GM21381 (cell line): ENCODE results near the gene EPHA10.
"Not testable (repeated sequence)": the region's sequence is repeated elsewhere in the genome, so short reads cannot be mapped to it uniquely, and the experiment has no call there.

ENCODE experiments used
- ATAC-seq: cut with Tn5 transposase; IDR thresholded peaks from one replicate; pipeline ENCODE4 v1.9.1; 2021; ENCODE audit warnings: mild to moderate bottlenecking, moderate library complexity; ENCODE audit not compliant: unreplicated experiment

The EPHA10 gene

DNA sequence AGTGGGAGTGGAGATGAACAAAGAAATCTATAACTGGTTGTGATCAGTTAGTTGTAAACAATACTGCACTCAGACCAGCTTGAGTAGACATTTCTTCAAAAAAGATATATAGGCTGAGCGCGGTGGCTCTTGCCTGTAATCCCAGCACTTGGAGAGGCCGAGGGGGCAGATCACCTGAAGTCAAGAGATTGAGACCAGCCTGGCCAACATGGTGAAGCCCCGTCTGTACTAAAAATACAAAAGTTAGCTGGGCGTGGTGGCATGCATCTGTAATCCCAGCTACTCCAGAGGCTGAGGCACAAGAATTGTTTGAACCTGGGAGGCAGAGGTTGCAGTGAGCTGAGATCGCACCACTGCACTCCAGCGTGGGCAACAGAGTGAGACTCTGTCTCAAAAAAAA lies 26.9 kb downstream of the EPHA10 start:
- not testable (repeated sequence) for ATAC-seq

DNA sequence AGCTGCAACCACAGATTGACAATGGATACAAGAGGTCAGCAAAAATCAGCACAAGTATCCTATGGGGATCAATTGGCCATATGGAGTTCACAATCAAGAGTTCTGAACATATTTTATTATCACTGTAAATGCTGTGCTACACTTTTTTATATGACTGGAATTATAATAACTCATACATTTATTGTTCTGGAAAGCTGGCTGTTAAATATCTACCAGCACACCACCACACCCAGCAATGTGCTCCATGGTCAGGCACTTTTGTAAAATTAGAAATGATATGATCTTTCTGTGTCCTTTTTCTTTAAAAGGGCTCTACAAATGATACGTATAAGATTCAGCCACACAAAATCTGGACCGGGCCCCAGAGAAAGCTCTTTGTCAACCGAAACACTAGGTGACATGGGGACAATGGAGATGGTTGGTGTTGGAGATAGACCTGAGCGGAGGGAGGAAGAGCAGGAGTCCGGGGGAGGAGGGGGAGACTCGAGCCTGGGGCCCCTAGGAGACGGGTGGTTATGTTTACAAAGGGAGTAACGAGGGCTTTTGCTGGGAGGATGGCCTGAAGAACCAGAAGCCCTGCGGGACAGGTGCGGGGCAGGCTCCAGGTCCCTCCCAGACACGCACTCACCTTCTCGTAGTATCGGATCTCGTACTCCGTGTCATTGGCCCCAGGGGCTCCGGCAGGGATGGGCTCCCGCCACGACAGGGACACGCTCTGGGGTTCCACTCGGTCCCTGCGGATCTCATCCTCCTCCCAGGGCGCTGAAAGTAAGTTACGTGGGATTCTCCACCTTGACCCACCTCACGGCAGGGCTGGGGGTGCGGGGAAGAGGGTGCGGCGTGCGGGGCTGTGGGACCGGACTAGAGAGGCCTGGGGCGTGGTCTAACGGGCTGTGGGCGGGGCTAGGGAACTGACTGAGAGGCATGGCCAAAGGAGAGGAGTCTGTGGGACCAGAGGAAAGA lies 30.0 kb downstream of the EPHA10 start:
- ATAC-seq: no peak

DNA sequence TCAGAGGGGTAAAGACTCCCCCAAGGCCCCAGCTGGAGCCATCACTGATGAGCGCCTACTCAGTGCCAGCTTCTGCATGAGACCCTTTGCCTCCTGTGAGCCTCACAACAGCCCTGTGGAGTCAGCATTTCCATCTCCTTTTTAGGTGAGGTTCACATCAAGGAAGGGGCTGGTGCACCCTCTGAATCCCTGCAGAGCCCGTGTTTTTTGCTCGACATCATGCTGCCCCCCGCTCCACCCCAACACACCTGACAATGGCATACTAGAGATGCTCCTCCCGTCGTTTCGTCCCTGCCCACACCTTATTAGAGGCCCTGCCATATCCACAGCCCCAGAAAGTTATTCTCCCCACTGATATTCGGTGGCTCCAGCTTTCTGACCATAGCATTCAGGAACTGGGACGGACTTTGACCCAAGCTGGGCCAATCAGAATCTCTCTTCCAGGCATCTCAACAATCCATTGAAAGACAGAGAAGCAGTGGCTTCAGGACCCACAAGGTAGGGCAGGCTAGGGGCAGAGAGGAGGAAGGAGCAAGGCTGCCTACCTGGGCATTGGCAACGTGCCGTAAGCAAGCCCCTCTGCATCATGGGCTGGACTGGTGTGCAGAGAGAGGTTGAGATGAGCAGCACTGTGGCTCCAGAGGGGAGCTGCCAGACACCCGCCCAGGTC lies 32.7 kb downstream of the EPHA10 start:
- ATAC-seq: no peak

DNA sequence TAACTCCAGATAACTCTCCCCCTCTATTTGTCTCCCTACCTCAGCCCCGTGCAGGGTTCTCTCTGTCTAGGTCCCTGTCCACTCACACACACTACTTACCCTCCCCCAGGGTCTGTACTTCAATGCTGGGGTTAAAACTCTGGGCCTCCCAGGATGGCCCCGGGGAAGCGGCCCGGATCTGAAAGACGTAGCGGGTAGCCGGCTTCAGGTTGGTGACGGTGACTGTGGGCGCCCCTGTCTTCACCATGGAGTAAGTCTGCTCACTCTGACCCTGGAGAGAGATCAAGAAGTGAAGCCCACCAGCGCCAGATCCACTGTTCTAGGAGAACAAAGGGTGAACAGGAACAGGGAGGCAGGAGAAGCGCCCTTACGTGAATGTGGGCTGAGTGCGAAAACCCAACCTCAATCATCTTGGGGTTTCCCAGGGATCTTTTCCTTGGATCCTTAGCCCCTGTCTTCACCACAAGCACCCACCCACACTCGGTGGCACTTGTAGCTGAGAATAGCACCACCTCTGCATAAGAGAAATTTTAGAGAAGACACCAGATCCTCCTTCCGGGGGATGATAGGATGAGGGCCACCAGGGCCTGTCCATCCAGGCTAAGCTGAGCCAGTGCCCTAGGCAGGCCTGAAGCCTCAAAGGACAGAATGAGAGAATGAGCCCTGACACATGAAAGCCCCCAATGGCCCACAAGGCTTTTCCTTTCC lies 33.5 kb downstream of the EPHA10 start:
- no peak for ATAC-seq

DNA sequence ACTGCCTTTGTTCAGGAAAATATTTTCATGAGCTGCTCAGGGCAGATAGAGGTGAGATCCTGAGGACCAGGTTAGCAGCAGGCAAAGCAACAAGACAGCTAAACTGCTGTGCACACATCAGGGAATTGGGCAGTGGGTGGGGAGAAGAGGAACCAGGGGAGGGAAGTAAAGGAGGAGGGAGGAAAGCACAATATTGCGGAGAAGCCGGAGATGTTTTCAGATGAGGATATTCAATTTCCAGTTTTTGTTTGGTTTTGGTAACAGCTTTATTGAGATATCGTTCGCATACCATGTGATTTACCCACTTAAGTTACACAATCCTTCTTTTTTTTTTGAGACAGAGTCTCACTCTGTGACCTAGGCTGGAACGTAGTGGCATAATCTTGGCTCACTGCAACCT lies 34.5 kb downstream of the EPHA10 start:
- ATAC-seq: no peak

DNA sequence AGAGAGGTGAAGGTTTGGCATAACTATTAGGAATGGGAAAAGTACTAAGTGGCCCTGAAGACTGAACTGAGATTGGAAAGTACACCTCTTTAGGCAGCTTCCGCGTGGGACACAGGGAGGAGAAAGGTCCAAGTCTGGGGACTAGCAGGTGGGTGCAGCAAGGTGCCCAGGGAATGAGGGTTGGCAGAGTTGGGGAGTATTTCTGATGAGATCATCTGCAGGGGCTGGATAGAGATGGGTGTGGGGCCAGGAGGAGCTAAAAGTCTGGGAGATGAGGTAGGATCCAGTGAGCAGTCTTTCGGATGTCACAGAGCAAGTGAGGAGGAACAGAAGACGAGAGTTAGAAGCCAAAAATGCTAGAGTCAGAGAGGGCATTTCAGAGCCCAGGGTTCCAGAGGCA lies 36.5 kb downstream of the EPHA10 start:
- ATAC-seq: no peak

DNA sequence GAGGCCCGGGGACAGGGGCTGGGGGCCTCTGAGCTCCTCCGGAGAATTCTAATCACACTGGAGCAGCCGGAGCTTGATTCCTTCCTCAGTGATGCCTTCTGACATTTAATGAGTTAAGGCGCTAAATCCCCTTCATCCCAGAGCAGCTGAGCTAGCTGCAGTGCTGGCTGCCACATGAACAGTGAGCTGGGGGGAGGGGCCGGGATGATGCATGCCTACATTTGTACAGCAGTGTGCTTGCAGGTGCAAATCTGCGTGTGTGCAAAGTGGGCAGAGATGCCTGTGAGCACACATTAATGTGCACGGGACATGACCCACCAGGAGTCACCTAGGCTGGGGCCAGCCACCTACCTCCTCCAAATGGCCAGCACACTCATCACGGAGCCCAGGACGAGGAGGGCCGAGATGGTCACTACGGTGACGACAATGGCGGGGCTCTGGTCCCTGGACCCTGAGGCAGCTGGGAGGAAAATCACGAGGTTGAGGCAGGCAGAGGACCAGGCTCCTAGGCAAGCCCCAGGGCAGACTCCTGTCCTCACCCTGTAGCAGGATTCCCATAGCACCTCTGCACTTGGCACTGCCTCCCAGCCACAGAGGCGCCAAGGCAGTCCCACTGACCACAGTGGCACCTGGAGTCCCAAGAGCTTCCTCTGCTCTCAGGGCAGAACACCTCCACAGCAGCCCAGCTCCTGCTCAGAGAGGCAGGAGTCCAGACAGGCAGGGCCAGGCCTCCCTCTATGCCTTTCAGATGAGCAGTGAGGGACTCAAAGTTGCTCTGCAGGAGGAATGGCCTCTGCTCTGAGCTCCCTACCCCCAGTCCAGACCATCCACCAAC lies 38.0 kb downstream of the EPHA10 start:
- no peak for ATAC-seq

DNA sequence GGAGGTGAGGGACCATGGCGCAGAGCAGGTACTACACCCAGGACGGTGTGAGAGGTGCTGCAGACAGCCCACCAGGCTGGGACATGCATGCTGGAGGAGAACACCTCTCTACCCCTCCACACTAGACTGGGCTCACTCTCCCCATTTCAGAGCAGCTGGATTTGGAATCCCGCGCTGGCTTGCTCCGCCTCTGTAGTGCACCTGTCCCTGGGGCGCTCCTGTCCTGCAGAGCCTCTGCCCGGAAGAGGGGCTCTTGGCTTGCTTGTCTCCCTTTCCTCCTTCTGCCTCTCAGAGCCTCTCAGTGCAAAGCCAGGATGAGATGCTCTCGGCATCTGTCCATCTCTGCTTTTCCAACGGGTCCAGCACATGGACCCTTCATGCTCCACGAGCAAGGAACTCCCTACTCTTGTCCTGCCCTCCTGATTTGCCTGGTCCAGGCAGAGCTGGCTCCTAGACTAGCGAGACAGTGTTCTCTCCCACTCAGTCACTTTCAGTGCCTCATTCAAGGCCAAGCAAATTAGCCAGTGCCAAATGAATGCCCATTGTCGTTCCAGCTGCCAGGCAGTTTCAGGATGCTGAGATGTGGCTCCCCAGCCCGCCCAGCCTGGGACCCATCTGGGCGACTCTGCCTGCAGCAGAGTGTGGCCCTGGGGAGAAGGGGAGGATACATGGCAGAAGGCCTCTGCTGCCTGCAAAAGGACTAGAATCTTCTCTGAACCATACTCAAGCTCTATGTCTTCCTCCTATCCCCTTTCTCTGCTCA lies 38.9 kb downstream of the EPHA10 start:
- ATAC-seq: no peak

DNA sequence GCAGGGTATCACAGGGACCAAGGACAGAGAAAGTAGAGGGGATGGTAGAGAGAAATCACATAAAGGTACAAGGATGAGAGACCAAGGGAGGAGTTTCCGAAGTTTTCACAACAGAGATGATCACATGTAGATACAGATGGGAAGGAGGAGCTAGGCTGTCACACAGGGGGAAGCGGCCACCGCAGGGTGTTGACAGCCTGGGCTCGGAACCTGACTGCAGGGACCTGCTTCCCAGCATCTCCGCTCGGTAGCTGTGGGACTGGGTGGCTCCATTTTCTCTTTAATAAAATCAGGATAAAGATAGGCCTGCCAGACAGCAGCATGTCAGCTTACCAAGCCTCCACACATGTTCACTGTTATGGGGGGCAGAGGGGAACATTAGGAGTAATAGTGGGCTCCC lies 40.3 kb downstream of the EPHA10 start:
- no peak for ATAC-seq

DNA sequence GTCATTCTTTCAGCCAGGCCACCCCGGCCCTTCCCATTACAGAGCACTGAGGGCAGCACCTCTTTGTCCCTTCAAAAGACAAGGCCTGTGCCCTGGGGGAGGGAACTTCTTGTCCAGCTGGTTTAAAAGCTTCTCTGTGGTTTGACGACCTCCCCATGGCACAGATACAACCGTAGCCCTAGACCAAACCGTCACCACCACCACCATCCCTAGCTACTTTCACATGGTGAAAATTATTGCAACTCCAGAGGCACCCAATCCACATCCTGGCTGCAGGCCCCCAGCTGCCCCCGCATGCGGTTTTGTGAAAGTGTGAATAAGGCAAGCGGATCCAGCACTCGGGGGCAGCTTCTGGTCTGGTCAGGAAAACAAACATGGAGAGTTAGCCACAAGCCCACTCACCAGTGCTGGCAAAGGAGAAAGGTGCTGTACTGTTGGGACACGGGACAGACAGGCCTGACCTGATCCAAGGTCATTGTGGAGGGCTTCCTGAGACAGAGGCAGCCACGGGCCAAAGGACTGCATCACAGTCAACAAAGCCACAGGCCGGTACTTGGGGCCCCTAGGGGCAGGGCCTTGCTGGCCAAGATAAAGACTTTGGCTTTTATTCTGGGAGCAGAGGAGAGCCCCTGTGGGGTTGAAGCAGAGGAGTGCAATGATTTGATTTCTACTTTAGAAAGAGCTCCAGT lies 41.4 kb downstream of the EPHA10 start:
- ATAC-seq: no peak

DNA sequence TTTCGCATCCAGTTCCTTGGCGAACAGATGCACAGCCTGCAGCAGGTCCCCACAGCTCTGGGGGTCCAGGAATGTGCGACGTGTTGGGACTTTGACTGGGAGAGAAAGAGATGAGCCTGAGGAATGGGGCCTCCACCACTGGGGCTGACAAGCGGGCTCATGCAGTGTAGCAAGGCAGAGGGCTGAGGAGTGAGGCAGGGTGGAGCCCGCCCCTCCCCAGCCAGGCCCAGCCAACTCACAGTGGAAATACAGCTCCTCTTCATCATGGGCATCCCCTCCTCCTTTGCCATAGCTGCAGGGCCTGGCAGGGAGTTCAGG lies 41.9 kb downstream of the EPHA10 start:
- no peak for ATAC-seq

DNA sequence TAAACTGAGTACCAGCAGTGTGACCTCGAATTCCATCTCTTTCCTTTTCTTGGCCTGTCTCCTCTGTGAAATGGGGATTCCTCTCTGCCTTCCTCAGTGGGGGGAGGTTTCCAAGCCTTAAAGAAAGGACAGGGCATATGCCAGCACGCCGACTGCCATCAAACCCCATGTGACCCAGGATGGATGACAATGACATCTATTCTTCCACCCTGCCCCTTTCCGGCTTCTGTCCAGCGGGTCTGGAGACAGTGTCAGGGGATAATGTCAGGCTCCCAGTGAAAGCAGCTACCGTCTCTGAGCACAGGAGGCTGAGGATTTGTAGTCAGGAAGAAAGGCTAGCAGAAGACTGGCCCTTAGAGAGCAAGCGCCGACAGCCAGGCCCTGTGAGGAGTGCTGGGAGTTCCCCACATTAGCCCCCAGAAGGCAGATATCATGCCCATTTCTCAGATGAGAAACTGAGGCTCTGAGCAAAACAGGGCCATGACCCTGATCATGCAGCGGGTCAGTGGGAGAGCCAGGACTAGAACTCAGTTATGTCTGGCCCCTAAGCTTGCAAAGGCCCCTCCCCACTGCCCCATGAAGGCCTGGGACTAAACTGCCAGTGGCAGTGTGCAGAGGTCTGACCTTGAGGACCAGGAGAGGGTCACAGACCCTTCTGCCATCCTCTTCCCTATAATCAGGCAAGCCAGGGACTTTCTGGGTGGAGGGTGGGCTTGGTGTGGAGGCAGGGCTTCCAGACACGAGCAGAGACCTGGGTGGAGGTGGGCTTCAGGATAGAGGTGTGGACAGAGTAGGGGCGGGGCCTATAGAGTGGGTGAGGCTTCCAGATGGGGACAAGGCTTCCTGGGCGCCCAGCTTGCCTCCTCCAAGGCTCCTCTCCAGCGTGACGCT lies 42.5 kb downstream of the EPHA10 start:
- ATAC-seq: no peak

DNA sequence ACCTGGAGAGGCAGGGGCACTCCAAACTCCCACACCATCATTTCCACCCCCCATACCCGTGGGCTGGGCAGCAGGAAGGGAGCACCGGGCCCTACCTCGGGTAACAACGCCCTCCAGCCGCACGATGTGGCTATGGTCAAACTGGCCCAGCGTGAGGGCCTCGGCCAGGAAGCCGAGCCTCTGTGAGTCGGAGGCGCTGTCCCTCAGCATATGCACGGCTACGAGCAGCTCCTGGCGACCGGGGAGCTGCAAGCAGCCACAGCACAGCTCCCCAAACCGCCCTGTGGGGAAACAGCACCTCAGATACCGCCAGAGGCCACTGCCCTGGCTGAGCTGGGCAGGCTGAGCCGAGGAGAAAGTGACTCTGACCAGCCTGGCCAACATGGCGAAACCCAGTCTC lies 43.4 kb downstream of the EPHA10 start:
- ATAC-seq: no peak

DNA sequence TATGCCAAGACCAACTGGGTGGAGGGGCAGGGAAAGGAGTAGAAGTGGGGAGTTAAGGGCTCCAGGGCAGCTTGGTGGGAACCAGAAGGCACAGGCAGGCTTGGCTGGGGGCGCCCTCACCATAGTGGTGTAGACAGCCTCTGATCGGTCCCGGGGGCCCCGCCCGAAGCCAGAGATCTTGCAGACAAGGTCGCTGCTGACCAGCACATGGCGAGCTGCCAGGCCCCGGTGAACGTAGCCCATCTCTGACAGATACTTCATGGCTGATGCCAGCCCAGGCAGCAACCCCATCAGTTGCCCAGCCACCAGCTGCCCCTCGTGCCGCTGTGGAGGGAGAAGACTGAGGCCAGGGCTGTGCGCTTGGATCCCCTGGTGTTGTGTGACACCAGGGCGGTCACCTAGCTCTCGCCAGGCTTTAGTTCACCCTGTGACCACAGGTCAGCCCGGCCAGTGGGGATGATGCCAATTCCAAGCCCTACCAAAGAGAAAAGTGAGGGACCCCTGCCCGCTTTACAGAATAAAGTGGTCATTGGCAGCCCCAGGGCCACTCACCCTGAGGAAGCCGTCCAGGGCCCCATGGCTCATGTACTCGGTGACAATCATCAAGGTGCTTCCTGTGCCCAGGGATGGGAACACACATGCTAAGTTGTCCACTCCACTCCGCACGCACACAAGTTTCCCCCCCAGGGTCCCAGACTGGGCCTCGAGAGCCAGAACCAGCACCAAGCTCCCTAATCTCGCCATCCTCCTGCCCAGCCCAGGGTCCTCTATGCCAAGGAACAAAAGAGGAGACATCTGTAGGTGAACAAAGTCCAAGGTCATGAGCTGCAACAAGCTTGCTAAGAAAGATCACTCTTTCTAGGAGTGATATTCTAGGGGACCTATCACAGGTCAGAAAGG lies 44.4 kb downstream of the EPHA10 start:
- no peak for ATAC-seq

DNA sequence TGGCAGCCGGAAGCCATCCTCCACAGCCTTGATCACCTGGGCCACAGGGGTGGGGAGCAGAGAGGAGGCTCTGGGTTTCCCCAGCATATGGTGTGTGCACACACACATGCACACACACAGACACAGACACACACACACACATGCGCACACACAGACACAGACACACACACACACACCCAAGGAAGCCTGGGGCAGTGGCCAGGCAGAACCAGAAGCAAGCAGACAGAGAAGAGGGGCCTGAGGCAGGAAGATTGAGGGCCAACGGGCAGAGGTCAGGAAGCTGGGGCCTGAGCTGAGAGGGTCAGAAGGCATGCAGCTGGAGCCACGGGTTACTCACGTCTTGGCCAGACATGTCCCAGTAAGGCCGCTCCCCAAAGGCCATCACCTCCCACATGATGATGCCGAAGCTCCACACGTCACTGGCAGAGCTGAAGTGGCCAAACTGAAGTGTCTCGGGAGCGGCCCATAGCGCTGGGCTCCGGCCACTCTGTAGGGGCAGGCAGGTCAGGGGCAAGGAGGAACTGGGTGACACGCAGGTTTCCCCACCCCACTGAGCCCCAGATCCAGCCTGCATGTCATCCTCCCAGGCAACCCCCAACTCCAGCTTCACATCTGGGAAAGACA lies 45.2 kb downstream of the EPHA10 start:
- no peak for ATAC-seq

DNA sequence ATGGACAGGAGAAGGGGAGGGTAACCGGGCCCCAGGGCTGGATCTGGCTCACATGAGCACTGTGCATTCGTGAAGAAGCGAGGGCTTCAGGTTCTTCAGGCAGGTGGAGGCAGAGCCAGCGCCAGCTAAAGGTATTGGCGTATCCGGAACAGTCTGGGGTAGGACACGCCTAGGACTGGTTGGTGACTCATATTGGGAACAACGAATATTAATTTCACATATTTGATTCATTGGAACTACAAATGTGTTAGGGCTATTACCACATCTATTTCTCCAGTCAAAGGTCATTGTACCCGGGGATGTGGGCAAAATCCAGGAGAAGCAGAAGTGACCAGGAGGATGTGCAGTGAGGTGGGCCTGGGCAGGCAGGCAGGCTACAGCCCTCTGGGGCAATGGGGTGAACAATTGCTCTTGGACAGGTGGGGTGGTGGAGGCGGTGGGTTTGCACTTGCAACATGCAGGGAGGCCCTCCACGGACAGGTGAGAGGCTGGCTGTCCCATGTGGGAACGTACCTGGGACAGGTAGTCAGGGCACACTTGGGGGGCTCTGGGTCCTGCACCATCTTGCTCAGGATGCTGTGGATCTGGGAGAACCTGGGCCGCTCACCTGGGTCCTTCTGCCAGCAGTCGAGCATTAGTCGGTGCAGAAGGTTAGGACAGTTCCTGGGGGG lies 45.9 kb downstream of the EPHA10 start:
- ATAC-seq: no peak
